ENCODE results near the gene TSLP. TPM values are rescaled to one million over a fixed set of nuclear protein-coding genes. Genes with fewer than 3 reads are reported as not detected.
A peak's percentile ranks its signal among the peaks of the same experiment; 100 is the strongest.

The TSLP gene
- total and polyA plus RNA-seq, 9 of the 15 experiments (the other 6 are each of a cell fraction or from before 2014, with no cell fraction given) = 0.09 to 2.8 (median 1.2) TPM

- CTCF ChIA-PET (ENCODE audit: low intra/inter-chr PET ratio) = no interaction called here
- under 1% methylated on average over 7 of the region's 7 CpGs for WGBS (ENCODE audit: insufficient coverage, low coverage, missing lambda C conversion rate)
- Histone ChIP-seq H3K9me3 (replicated peaks; ENCODE audit: control insufficient read depth, insufficient read depth, low read depth, low read length) (no peaks in the 10 kb centered on the region), H2AFZ (ENCODE audit: low read depth, low read length) (no peak overlapping the region), H3K9ac (ENCODE audit: insufficient read depth in 1 of 2, low read depth in 2 of 2, low read length in 2 of 2) (no peak overlapping the region), H3K4me2 (ENCODE audit: insufficient read depth, low read length) (no peak overlapping the region), H3K4me1 (replicated peaks in 1 of 2; ENCODE audit: control insufficient read depth in 2 of 2, insufficient read depth in 2 of 2, low read length in 2 of 2) (0 out of 5 replicates have a peak, but pooled peaks cover 0 to 3% of the 10 kb centered on the region in 2 experiments), H3K27ac (ENCODE audit: extremely low read depth, low read depth, low read length) (no peak overlapping the region), H3K79me2 (ENCODE audit: control insufficient read depth, insufficient read depth, low read length) (no peaks in the 10 kb centered on the region), H4K20me1 (replicated peaks; ENCODE audit: control insufficient read depth, insufficient read depth, low read length) (no peaks in the 10 kb centered on the region), H3K9me1 (ENCODE audit: control insufficient read depth, insufficient read depth, low read length) (no peaks in the 10 kb centered on the region), H3K4me3 (no peak overlapping the region), H3K36me3 (ENCODE audit: control insufficient read depth, insufficient read depth, low read length) (no peaks in the 10 kb centered on the region), H3K27me3 (ENCODE audit: control insufficient read depth in 2 of 2, insufficient read depth in 2 of 2, low read length in 2 of 2) (no peaks in the 10 kb centered on the region)
- peak; percentile 85 for ATAC-seq
- DNase-seq (ENCODE audit: extremely low read depth in 1 of 4, low spot score in 3 of 4) = peak in 1 of 4 experiments; percentile 38
- in situ Hi-C loops (cut with MboI) = no loop called here
- POLR2A ChIA-PET = interaction anchor here (0.6 to 1.5 kb wide), 2 partner anchors 9 to 50 kb away, joined by 3 read pairs; partner anchors contain the start of gene WDR36
- no peak for FAIRE-seq
- BruUV-seq (replicated peaks) = no TSS peak
- intact Hi-C loops (cut with micrococcal nuclease) = no loop called here
- peak; percentile 24; the same call in 1 of the 2 replicates for TF ChIP-seq FOXM1 (IDR thresholded peaks at IDR 0.05; ENCODE audit: low read depth)
- no peak for TF ChIP-seq FOXM1 (CRISPR knock-in tag; IDR thresholded peaks at IDR 0.05; ENCODE audit: low read depth)
- no peak for TF ChIP-seq GATAD2B (IDR thresholded peaks at IDR 0.05; ENCODE audit: borderline replicate concordance)
- peak; percentile 78 for TF ChIP-seq DPF2 (IDR thresholded peaks at IDR 0.05)
- TF ChIP-seq RCOR1 (IDR thresholded peaks at IDR 0.05; ENCODE audit: borderline replicate concordance in 1 of 2, low read depth in 2 of 2, low read length in 2 of 2) = peak in 1 of 2 experiments; percentile 91; a peak in 2 of 4 replicates
- no peak for TF ChIP-seq ZC3H8 (IDR thresholded peaks at IDR 0.05)
- peak; percentile 50 to 54 for TF ChIP-seq TRIM24 (IDR thresholded peaks at IDR 0.05)
- peak; percentile 41; the same call in 1 of the 2 replicates for TF ChIP-seq HDAC2 (IDR thresholded peaks at IDR 0.05)
- no peak for TF ChIP-seq HMBOX1 (IDR thresholded peaks at IDR 0.05)
- TF ChIP-seq CTBP1 (IDR thresholded peaks at IDR 0.05; ENCODE audit: borderline replicate concordance) = peak; percentile 92
- peak; percentile 61; the same call in 1 of the 2 replicates for TF ChIP-seq ZNF175 (CRISPR knock-in tag; IDR thresholded peaks at IDR 0.05; ENCODE audit: low read depth)
- peak in 1 of 2 experiments; percentile 68; a peak in 2 of 4 replicates for TF ChIP-seq ETV6 (IDR thresholded peaks at IDR 0.05; ENCODE audit: borderline replicate concordance in 1 of 2, low read depth in 2 of 2, low read length in 1 of 2)
- no peak for TF ChIP-seq ETV6 (CRISPR knock-in tag; IDR thresholded peaks at IDR 0.05; ENCODE audit: borderline replicate concordance)
- peak; percentile 79 for TF ChIP-seq FOSL1 (tag; conservative IDR thresholded peaks at IDR 0.05)
- peak; percentile 71 for TF ChIP-seq JUND (IDR thresholded peaks at IDR 0.05; ENCODE audit: borderline replicate concordance, low read depth, low read length)
- TF ChIP-seq JUND (tag; IDR thresholded peaks at IDR 0.05; ENCODE audit: borderline replicate concordance, low read depth, low read length) = peak; percentile 40; the same call in 1 of the 3 replicates
- 0 out of 2 replicates have a peak, but pooled peaks have one; percentile 13 for TF ChIP-seq ZNF584 (CRISPR knock-in tag; IDR thresholded peaks at IDR 0.05; ENCODE audit: low read depth)
- TF ChIP-seq, protein P1, sequence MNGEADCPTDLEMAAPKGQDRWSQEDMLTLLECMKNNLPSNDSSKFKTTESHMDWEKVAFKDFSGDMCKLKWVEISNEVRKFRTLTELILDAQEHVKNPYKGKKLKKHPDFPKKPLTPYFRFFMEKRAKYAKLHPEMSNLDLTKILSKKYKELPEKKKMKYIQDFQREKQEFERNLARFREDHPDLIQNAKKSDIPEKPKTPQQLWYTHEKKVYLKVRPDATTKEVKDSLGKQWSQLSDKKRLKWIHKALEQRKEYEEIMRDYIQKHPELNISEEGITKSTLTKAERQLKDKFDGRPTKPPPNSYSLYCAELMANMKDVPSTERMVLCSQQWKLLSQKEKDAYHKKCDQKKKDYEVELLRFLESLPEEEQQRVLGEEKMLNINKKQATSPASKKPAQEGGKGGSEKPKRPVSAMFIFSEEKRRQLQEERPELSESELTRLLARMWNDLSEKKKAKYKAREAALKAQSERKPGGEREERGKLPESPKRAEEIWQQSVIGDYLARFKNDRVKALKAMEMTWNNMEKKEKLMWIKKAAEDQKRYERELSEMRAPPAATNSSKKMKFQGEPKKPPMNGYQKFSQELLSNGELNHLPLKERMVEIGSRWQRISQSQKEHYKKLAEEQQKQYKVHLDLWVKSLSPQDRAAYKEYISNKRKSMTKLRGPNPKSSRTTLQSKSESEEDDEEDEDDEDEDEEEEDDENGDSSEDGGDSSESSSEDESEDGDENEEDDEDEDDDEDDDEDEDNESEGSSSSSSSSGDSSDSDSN (IDR thresholded peaks at IDR 0.05; ENCODE audit: borderline replicate concordance in 1 of 2, low read depth in 2 of 2, low read length in 2 of 2) = no peak
- peak; percentile 77 for TF ChIP-seq SOX6 (IDR thresholded peaks at IDR 0.05)
- no peak for TF ChIP-seq CREB1 (IDR thresholded peaks at IDR 0.05)
- TF ChIP-seq CREB1 (CRISPR knock-in tag; IDR thresholded peaks at IDR 0.05) = no peak
- 0 out of 4 replicates have a peak, but pooled peaks of 1 of the 2 experiments have one; percentile 18 for TF ChIP-seq NRF1 (conservative IDR thresholded peaks at IDR 0.05 in 1 of 2, IDR thresholded peaks at IDR 0.05 in 1 of 2)
- peak; percentile 37; the same call in 1 of the 2 replicates for TF ChIP-seq SMAD4 (CRISPR knock-in tag; conservative IDR thresholded peaks at IDR 0.05)
Measured at GRCh38 chr5:111083323-111083722, 11.8 kb downstream of the TSLP start.
